Osteoblast (primary cell): ENCODE data around the gene NUF2. TPM values are rescaled to one million over a fixed set of nuclear protein-coding genes. Genes with fewer than 3 reads are reported as not detected.

Experiments
- DNase-seq: peaks from one replicate; pipeline ENCODE4 v3.0.0; 2011; ENCODE audit warnings: low spot score, mixed read lengths; ENCODE audit not compliant: insufficient read length; ENCODE audit errors: missing footprints
- H2AFZ ChIP-seq: 2 replicates; pipeline ENCODE4 v1.6.0; 2011; ENCODE audit warnings: mild to moderate bottlenecking, low read length
- H3K27ac ChIP-seq: 2 replicates; pipeline ENCODE4 v1.5.1; 2011; ENCODE audit warnings: mild to moderate bottlenecking, low read depth, low read length, moderate library complexity
- H3K27me3 ChIP-seq: 2 replicates; pipeline ENCODE4 v1.6.0; 2012; ENCODE audit warnings: mild to moderate bottlenecking, control low read depth, inconsistent platforms, low read length, moderate library complexity; ENCODE audit not compliant: insufficient read depth
- H3K36me3 ChIP-seq: 2 replicates; pipeline ENCODE4 v1.5.1; 2011; ENCODE audit warnings: mild to moderate bottlenecking, low read length, control low read depth, moderate library complexity; ENCODE audit not compliant: insufficient read depth
- H3K4me1 ChIP-seq: 2 replicates; pipeline ENCODE4 v1.5.1; 2011; ENCODE audit warnings: mild to moderate bottlenecking, low read length, control low read depth, moderate library complexity; ENCODE audit not compliant: insufficient read depth
- H3K4me2 ChIP-seq: 2 replicates; pipeline ENCODE4 v1.6.0; 2011; ENCODE audit warnings: mild to moderate bottlenecking, low read length; ENCODE audit not compliant: insufficient read depth
- H3K4me3 ChIP-seq: fragments of 200-600 bp; sonication (generic); 3 replicates; pipeline ENCODE4 v1.5.1; 2012; ENCODE audit warnings: mild to moderate bottlenecking, low read length, inconsistent platforms; ENCODE audit not compliant: insufficient read depth
- H3K79me2 ChIP-seq: 2 replicates; pipeline ENCODE4 v1.6.0; 2012; ENCODE audit warnings: mild to moderate bottlenecking, low read length, control low read depth, inconsistent platforms; ENCODE audit not compliant: insufficient read depth
- H3K9me3 ChIP-seq: 2 replicates; pipeline ENCODE4 v1.5.1; 2011; ENCODE audit warnings: low read depth, low read length, control low read depth
- H4K20me1 ChIP-seq: 2 replicates; pipeline ENCODE4 v1.6.0; 2012; ENCODE audit warnings: mild to moderate bottlenecking, low read length, control low read depth; ENCODE audit not compliant: insufficient read depth
- CTCF ChIP-seq: IDR thresholded peaks from 2 replicates; pipeline ENCODE4 v1.5.1; 2011; ENCODE audit warnings: mild to moderate bottlenecking, low read depth, low read length, moderate library complexity; ENCODE audit errors: extremely low read depth
- total RNA-seq: library from RNA; depleted of rRNA; stranded (reverse); fragments of >200 nt; gene quantifications from 2 replicates; pipeline ENCODE4 v1.2.3, GENCODE V29; 2012

NUF2 gene
- total RNA-seq, 1 donor: 1.8 TPM

GRCh38 chr1:163296504-163297263 lies 25.1 kb upstream of the NUF2 start:
- H3K36me3 ChIP-seq: no peaks in the 10 kb centered on the region
- no peak overlapping the region for H2AFZ ChIP-seq
- no peak overlapping the region for H3K4me3 ChIP-seq
- H3K79me2 ChIP-seq: no peaks in the 10 kb centered on the region
- no peaks in the 10 kb centered on the region for H3K9me3 ChIP-seq
- no peak overlapping the region for H3K4me2 ChIP-seq
- TF ChIP-seq CTCF: no peak
- no peaks in the 10 kb centered on the region for H3K4me1 ChIP-seq
- no peak for DNase-seq
- H3K27ac ChIP-seq: no peak overlapping the region
- no peaks in the 10 kb centered on the region for H4K20me1 ChIP-seq
- H3K27me3 ChIP-seq: no peaks in the 10 kb centered on the region

- Histone ChIP-seq H3K36me3 (no peaks in the 10 kb centered on the region), H4K20me1 (no peaks in the 10 kb centered on the region), H3K4me2 (no peak overlapping the region), H3K9me3 (no peaks in the 10 kb centered on the region), H3K27me3 (no peaks in the 10 kb centered on the region), H3K79me2 (no peaks in the 10 kb centered on the region), H3K4me3 (no peak overlapping the region), H2AFZ (no peak overlapping the region), H3K27ac (no peak overlapping the region), H3K4me1 (no peaks in the 10 kb centered on the region)
- TF ChIP-seq CTCF: no peak
- no peak for DNase-seq
Measured at GRCh38 chr1:163298365-163298764, 23.4 kb upstream of the NUF2 start.

GRCh38 chr1:163300568-163300967 lies 21.2 kb upstream of the NUF2 start:
- Histone ChIP-seq H3K27me3 (no peaks in the 10 kb centered on the region), H4K20me1 (no peaks in the 10 kb centered on the region), H2AFZ (no peak overlapping the region), H3K4me3 (no peak overlapping the region), H3K4me2 (no peak overlapping the region), H3K79me2 (no peaks in the 10 kb centered on the region), H3K4me1 (no peaks in the 10 kb centered on the region), H3K9me3 (no peaks in the 10 kb centered on the region), H3K36me3 (peaks cover 3% of the 10 kb centered on the region), H3K27ac (no peak overlapping the region)
- no peak for TF ChIP-seq CTCF
- DNase-seq: no peak

- no peak for DNase-seq
- H3K36me3 ChIP-seq: peaks cover 3% of the 10 kb centered on the region
- H3K4me3 ChIP-seq: no peak overlapping the region
- peaks cover 19% of the 10 kb centered on the region for H3K4me1 ChIP-seq
- no peaks in the 10 kb centered on the region for H3K27me3 ChIP-seq
- H3K9me3 ChIP-seq: no peaks in the 10 kb centered on the region
- no peak for TF ChIP-seq CTCF
- no peak overlapping the region for H2AFZ ChIP-seq
- H3K79me2 ChIP-seq: no peaks in the 10 kb centered on the region
- no peaks in the 10 kb centered on the region for H4K20me1 ChIP-seq
- no peak overlapping the region for H3K27ac ChIP-seq
- no peak overlapping the region for H3K4me2 ChIP-seq
Measured at GRCh38 chr1:163303561-163303960, 18.2 kb upstream of the NUF2 start.
